WTC11 (cell line): ENCODE data around the gene RREB1. TPM values are rescaled to one million over a fixed set of nuclear protein-coding genes. Genes with fewer than 3 reads are reported as not detected.

Source experiments
- ATAC-seq: fragments of 200-7000 bp; cut with Tn5 transposase; 2 replicates; pipeline ENCODE4 v1.10.0; 2021; ENCODE audit warnings: mild to moderate bottlenecking, moderate library complexity
- CTCF ChIA-PET: fragments of 300-600 bp; sonication (Branson Sonifier 250); formaldehyde crosslinking; loops from one replicate; lab custom pipeline; 2021; ENCODE audit warnings: antibody characterized with exemption; lab: Charles Lee
- POLR2A ChIA-PET: fragments of 350-600 bp; sonication (Branson Sonifier 250); formaldehyde crosslinking; loops from one replicate; lab custom pipeline; 2021; ENCODE audit warnings: antibody characterized with exemption; lab: Charles Lee
- DNase-seq: peaks from one replicate; pipeline ENCODE4 v3.0.0; 2021; ENCODE audit warnings: low spot score
- H3K27ac Mint-ChIP-seq: 2 replicates; pipeline ENCODE4 v1.8.0; 2021; ENCODE audit warnings: mixed read lengths
- H3K27me3 Mint-ChIP-seq: 2 replicates; pipeline ENCODE4 v1.8.0; 2021; ENCODE audit warnings: low read depth, mild to moderate bottlenecking, moderate library complexity, mixed read lengths
- H3K36me3 Mint-ChIP-seq: 2 replicates; pipeline ENCODE4 v1.8.0; 2021; ENCODE audit warnings: mixed read lengths
- H3K4me1 Mint-ChIP-seq: 2 replicates; pipeline ENCODE4 v1.8.0; 2022; ENCODE audit warnings: mixed read lengths
- H3K4me3 Mint-ChIP-seq: 2 replicates; pipeline ENCODE4 v1.8.0; 2021; ENCODE audit warnings: mild to moderate bottlenecking, moderate library complexity, mixed read lengths
- H3K9me3 Mint-ChIP-seq: 2 replicates; pipeline ENCODE4 v1.8.0; 2021; ENCODE audit warnings: mixed read lengths
- CBFB ChIP-seq: sonication (generic); formaldehyde crosslinking; IDR thresholded peaks from 2 replicates; pipeline ENCODE4 v1.8.1; 2022; ENCODE audit warnings: mild to moderate bottlenecking, low read depth, missing genetic modification reagents
- FOXJ3 ChIP-seq: sonication (generic); formaldehyde crosslinking; IDR thresholded peaks from 2 replicates; pipeline ENCODE4 v1.9.0; 2021; ENCODE audit warnings: missing genetic modification reagents, mild to moderate bottlenecking, borderline replicate concordance
- FOXK1 ChIP-seq: sonication (generic); formaldehyde crosslinking; IDR thresholded peaks from 2 replicates; pipeline ENCODE4 v1.8.0; 2022; ENCODE audit warnings: mild to moderate bottlenecking, moderate library complexity, missing genetic modification reagents
- FOXP1 ChIP-seq: sonication (generic); formaldehyde crosslinking; IDR thresholded peaks from 2 replicates; pipeline ENCODE4 v1.8.0; 2022; ENCODE audit warnings: missing genetic modification reagents, mild to moderate bottlenecking, moderate library complexity, borderline replicate concordance
- GABPB1 ChIP-seq: sonication (generic); formaldehyde crosslinking; IDR thresholded peaks from 2 replicates; pipeline ENCODE4 v1.8.1; 2023; ENCODE audit warnings: mild to moderate bottlenecking, missing genetic modification reagents
- HMGA2 ChIP-seq: fragments of 250-450 bp; sonication (Bioruptor Pico); IDR thresholded peaks from 2 replicates; pipeline ENCODE4 v1.4.0; 2021; ENCODE audit warnings: mild to moderate bottlenecking, moderate library complexity
- KAT7 ChIP-seq: sonication (generic); formaldehyde crosslinking; IDR thresholded peaks from 2 replicates; pipeline ENCODE4 v1.8.1; 2023; ENCODE audit warnings: missing genetic modification reagents, mild to moderate bottlenecking, borderline replicate concordance
- MXD4 ChIP-seq: fragments of 250-450 bp; sonication (Bioruptor Pico); IDR thresholded peaks from 2 replicates; pipeline ENCODE4 v1.8.0; 2021; ENCODE audit warnings: mild to moderate bottlenecking, moderate library complexity, borderline replicate concordance
- NFE2L1 ChIP-seq: sonication (generic); formaldehyde crosslinking; IDR thresholded peaks from 2 replicates; pipeline ENCODE4 v1.8.1; 2023; ENCODE audit warnings: missing genetic modification reagents
- NR1H2 ChIP-seq: sonication (generic); formaldehyde crosslinking; IDR thresholded peaks from 2 replicates; pipeline ENCODE4 v1.9.0; 2021; ENCODE audit warnings: mild to moderate bottlenecking, moderate library complexity, missing genetic modification reagents
- SMAD4 ChIP-seq: sonication (generic); formaldehyde crosslinking; IDR thresholded peaks from 2 replicates; pipeline ENCODE4 v1.8.0; 2022; ENCODE audit warnings: mild to moderate bottlenecking, missing genetic modification reagents
- SP1 ChIP-seq: sonication (generic); formaldehyde crosslinking; conservative IDR thresholded peaks from 2 replicates; pipeline ENCODE4 v1.8.1; 2022; ENCODE audit warnings: missing genetic modification reagents
- TEAD1 ChIP-seq: sonication (generic); formaldehyde crosslinking; IDR thresholded peaks from 2 replicates; pipeline ENCODE4 v1.8.0; 2022; ENCODE audit warnings: mild to moderate bottlenecking, missing genetic modification reagents
- ZNF416 ChIP-seq: fragments of 250-450 bp; sonication (Bioruptor Pico); IDR thresholded peaks from 2 replicates; pipeline ENCODE4 v1.9.0; 2021; ENCODE audit warnings: mild to moderate bottlenecking, inconsistent platforms
- total RNA-seq: library from RNA; stranded (reverse); gene quantifications from 3 replicates; pipeline ENCODE4 v1.2.3, GENCODE V29; 2021
- TF ChIP-seq, protein P1 (sequence below): sonication (generic); formaldehyde crosslinking; IDR thresholded peaks from 2 replicates; pipeline ENCODE4 v1.8.1; 2022; ENCODE audit warnings: low read depth, missing genetic modification reagents, borderline replicate concordance
- TF ChIP-seq, protein P2 (sequence below): fragments of 250-450 bp; sonication (Bioruptor Pico); IDR thresholded peaks from 2 replicates; pipeline ENCODE4 v2.1.2; 2022; ENCODE audit warnings: mild to moderate bottlenecking, moderate library complexity
- TF ChIP-seq, protein P3 (sequence below): sonication (generic); formaldehyde crosslinking; IDR thresholded peaks from 2 replicates; pipeline ENCODE4 v1.8.0; 2022; ENCODE audit warnings: missing genetic modification reagents
- TF ChIP-seq, protein P4 (sequence below): sonication (generic); formaldehyde crosslinking; IDR thresholded peaks from 2 replicates; pipeline ENCODE4 v1.8.1; 2023; ENCODE audit warnings: mild to moderate bottlenecking, missing genetic modification reagents, borderline replicate concordance
- TF ChIP-seq, protein P5 (sequence below): sonication (generic); formaldehyde crosslinking; conservative IDR thresholded peaks from 2 replicates; pipeline ENCODE4 v1.8.1; 2023; ENCODE audit warnings: mild to moderate bottlenecking, low read depth, missing genetic modification reagents, moderate library complexity

Gene RREB1
- total RNA-seq, 1 experiment from 2014 or later: 38.5 TPM

DNA sequence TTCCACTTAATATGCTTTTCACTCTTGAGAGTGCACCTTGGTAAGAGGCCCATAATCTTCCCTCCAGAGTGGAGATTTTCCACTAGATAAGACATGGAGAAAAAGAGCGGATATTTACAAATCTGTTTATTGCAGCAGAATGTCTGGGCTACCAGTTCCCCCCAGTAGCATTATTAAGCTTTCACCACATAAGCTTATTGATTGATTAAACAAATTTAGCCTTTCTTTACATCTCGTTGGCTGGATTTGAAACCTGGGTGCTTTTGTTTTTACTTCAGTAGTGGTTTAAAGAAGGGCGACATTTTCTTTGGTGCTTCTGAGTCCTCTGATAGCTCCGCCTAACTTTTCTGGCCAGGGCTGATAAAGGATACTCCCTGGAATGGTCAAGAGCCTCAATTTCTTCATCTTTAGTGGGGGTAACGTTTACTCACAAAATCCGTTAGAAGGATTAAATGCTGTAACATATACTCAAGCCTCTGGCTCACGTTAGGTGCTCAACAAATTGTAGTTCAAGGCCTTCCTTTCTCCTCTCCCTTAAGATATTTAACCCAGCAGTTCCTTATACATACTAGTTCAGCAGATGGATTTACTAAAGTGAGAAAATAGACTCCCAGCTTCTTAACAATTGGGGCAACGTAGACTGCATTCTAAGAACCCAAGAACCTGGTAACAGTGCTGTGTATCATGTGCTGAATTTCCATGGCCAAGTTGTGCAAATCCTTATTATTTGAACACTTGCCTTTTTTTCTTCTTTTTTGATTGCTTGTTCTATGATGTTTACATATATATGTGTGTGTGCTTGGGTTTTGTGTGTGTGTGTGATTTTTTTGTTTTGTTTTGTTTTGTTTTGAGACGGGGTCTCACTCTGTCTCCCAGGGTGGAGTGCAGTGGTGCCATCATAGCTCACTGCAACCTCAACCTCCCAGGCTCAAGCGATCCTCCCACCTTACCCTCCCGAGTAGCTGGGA lies 91.4 kb downstream of the RREB1 start:
- TF ChIP-seq, protein P1, sequence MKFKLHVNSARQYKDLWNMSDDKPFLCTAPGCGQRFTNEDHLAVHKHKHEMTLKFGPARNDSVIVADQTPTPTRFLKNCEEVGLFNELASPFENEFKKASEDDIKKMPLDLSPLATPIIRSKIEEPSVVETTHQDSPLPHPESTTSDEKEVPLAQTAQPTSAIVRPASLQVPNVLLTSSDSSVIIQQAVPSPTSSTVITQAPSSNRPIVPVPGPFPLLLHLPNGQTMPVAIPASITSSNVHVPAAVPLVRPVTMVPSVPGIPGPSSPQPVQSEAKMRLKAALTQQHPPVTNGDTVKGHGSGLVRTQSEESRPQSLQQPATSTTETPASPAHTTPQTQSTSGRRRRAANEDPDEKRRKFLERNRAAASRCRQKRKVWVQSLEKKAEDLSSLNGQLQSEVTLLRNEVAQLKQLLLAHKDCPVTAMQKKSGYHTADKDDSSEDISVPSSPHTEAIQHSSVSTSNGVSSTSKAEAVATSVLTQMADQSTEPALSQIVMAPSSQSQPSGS (CRISPR knock-in tag): no peak
- Mint-ChIP-seq H3K27ac (peak overlapping the region; percentile 12; the same call in 1 of the 2 replicates), H3K27me3 (no peaks in the 10 kb centered on the region), H3K9me3 (no peaks in the 10 kb centered on the region), H3K36me3 (peaks cover 20% of the 10 kb centered on the region), H3K4me1 (peaks cover 32% of the 10 kb centered on the region), H3K4me3 (no peak overlapping the region)
- ChIA-PET POLR2A (no interaction called here), CTCF (no interaction called here)
- no peak for DNase-seq
- no peak for ATAC-seq

GRCh38 chr6:7200598-7201443 lies 93.1 kb downstream of the RREB1 start:
- Mint-ChIP-seq H3K4me3 (no peak overlapping the region), H3K36me3 (peaks cover 20% of the 10 kb centered on the region), H3K9me3 (no peaks in the 10 kb centered on the region), H3K27me3 (no peaks in the 10 kb centered on the region), H3K4me1 (peaks cover 21% of the 10 kb centered on the region), H3K27ac (peak overlapping the region; percentile 83; the same call in 1 of the 2 replicates)
- POLR2A ChIA-PET: interaction anchor here (1.3 kb wide), 1 partner anchor 448 kb away, joined by 3 read pairs; no protein-coding TSS in a partner anchor
- CTCF ChIA-PET: no interaction called here
- ATAC-seq (no peak), DNase-seq (no peak)
- TF ChIP-seq, protein P2, sequence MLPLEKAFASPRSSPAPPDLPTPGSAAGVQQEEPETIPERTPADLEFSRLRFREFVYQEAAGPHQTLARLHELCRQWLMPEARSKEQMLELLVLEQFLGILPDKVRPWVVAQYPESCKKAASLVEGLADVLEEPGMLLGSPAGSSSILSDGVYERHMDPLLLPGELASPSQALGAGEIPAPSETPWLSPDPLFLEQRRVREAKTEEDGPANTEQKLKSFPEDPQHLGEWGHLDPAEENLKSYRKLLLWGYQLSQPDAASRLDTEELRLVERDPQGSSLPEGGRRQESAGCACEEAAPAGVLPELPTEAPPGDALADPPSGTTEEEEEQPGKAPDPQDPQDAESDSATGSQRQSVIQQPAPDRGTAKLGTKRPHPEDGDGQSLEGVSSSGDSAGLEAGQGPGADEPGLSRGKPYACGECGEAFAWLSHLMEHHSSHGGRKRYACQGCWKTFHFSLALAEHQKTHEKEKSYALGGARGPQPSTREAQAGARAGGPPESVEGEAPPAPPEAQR: no peak
- TF ChIP-seq MXD4 (CRISPR knock-in tag) (no peak), NR1H2 (no peak), SMAD4 (CRISPR knock-in tag) (no peak), GABPB1 (CRISPR knock-in tag) (no peak), ZNF416 (no peak), TEAD1 (no peak), FOXJ3 (CRISPR knock-in tag) (no peak), SP1 (CRISPR knock-in tag) (no peak), HMGA2 (CRISPR knock-in tag) (no peak), KAT7 (CRISPR knock-in tag) (no peak), CBFB (CRISPR knock-in tag) (no peak), NFE2L1 (CRISPR knock-in tag) (no peak), FOXK1 (CRISPR knock-in tag) (no peak), FOXP1 (CRISPR knock-in tag) (no peak)
- TF ChIP-seq, protein P3, sequence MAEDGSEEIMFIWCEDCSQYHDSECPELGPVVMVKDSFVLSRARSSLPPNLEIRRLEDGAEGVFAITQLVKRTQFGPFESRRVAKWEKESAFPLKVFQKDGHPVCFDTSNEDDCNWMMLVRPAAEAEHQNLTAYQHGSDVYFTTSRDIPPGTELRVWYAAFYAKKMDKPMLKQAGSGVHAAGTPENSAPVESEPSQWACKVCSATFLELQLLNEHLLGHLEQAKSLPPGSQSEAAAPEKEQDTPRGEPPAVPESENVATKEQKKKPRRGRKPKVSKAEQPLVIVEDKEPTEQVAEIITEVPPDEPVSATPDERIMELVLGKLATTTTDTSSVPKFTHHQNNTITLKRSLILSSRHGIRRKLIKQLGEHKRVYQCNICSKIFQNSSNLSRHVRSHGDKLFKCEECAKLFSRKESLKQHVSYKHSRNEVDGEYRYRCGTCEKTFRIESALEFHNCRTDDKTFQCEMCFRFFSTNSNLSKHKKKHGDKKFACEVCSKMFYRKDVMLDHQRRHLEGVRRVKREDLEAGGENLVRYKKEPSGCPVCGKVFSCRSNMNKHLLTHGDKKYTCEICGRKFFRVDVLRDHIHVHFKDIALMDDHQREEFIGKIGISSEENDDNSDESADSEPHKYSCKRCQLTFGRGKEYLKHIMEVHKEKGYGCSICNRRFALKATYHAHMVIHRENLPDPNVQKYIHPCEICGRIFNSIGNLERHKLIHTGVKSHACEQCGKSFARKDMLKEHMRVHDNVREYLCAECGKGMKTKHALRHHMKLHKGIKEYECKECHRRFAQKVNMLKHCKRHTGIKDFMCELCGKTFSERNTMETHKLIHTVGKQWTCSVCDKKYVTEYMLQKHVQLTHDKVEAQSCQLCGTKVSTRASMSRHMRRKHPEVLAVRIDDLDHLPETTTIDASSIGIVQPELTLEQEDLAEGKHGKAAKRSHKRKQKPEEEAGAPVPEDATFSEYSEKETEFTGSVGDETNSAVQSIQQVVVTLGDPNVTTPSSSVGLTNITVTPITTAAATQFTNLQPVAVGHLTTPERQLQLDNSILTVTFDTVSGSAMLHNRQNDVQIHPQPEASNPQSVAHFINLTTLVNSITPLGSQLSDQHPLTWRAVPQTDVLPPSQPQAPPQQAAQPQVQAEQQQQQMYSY (CRISPR knock-in tag): no peak
- TF ChIP-seq, protein P4, sequence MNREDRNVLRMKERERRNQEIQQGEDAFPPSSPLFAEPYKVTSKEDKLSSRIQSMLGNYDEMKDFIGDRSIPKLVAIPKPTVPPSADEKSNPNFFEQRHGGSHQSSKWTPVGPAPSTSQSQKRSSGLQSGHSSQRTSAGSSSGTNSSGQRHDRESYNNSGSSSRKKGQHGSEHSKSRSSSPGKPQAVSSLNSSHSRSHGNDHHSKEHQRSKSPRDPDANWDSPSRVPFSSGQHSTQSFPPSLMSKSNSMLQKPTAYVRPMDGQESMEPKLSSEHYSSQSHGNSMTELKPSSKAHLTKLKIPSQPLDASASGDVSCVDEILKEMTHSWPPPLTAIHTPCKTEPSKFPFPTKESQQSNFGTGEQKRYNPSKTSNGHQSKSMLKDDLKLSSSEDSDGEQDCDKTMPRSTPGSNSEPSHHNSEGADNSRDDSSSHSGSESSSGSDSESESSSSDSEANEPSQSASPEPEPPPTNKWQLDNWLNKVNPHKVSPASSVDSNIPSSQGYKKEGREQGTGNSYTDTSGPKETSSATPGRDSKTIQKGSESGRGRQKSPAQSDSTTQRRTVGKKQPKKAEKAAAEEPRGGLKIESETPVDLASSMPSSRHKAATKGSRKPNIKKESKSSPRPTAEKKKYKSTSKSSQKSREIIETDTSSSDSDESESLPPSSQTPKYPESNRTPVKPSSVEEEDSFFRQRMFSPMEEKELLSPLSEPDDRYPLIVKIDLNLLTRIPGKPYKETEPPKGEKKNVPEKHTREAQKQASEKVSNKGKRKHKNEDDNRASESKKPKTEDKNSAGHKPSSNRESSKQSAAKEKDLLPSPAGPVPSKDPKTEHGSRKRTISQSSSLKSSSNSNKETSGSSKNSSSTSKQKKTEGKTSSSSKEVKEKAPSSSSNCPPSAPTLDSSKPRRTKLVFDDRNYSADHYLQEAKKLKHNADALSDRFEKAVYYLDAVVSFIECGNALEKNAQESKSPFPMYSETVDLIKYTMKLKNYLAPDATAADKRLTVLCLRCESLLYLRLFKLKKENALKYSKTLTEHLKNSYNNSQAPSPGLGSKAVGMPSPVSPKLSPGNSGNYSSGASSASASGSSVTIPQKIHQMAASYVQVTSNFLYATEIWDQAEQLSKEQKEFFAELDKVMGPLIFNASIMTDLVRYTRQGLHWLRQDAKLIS (CRISPR knock-in tag): no peak
- TF ChIP-seq, protein P5, sequence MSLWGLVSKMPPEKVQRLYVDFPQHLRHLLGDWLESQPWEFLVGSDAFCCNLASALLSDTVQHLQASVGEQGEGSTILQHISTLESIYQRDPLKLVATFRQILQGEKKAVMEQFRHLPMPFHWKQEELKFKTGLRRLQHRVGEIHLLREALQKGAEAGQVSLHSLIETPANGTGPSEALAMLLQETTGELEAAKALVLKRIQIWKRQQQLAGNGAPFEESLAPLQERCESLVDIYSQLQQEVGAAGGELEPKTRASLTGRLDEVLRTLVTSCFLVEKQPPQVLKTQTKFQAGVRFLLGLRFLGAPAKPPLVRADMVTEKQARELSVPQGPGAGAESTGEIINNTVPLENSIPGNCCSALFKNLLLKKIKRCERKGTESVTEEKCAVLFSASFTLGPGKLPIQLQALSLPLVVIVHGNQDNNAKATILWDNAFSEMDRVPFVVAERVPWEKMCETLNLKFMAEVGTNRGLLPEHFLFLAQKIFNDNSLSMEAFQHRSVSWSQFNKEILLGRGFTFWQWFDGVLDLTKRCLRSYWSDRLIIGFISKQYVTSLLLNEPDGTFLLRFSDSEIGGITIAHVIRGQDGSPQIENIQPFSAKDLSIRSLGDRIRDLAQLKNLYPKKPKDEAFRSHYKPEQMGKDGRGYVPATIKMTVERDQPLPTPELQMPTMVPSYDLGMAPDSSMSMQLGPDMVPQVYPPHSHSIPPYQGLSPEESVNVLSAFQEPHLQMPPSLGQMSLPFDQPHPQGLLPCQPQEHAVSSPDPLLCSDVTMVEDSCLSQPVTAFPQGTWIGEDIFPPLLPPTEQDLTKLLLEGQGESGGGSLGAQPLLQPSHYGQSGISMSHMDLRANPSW: no peak
